Adipocyte (in vitro differentiated cells): ENCODE data around the gene ACSS2.

Source experiments
- DNase-seq: peaks from one replicate; pipeline ENCODE4 v3.0.0-alpha.2; 2015; ENCODE audit warnings: low read depth
- H3K27me3 ChIP-seq: replicated peaks from 2 replicates; pipeline ENCODE4 v1.7.0; 2013; ENCODE audit warnings: mild to moderate bottlenecking, low read length, moderate library complexity; ENCODE audit not compliant: control insufficient read depth, insufficient read depth
- H3K36me3 ChIP-seq: 2 replicates; pipeline ENCODE4 v1.7.0; 2013; ENCODE audit warnings: low read length, mild to moderate bottlenecking, moderate library complexity; ENCODE audit not compliant: control insufficient read depth, insufficient read depth, severe bottlenecking
- H3K4me1 ChIP-seq: 2 replicates; pipeline ENCODE4 v1.7.0; 2013; ENCODE audit warnings: mild to moderate bottlenecking, low read length, moderate library complexity; ENCODE audit not compliant: control insufficient read depth, insufficient read depth
- H3K4me3 ChIP-seq: 2 replicates; pipeline ENCODE4 v1.7.0; 2013; ENCODE audit warnings: mild to moderate bottlenecking, low read length, moderate library complexity
- H3K9ac ChIP-seq: 2 replicates; pipeline ENCODE4 v1.7.0; 2013; ENCODE audit warnings: mild to moderate bottlenecking, low read length, moderate library complexity
- H3K9me3 ChIP-seq: 2 replicates; pipeline ENCODE4 v1.7.0; 2013; ENCODE audit warnings: mild to moderate bottlenecking, low read length, moderate library complexity; ENCODE audit not compliant: control insufficient read depth

The ACSS2 gene

GRCh38 chr20:34940081-34940481 is 63.7 kb downstream of the ACSS2 start:
- Histone ChIP-seq H3K36me3 (peaks cover 62% of the 10 kb centered on the region), H3K27me3 (no peaks in the 10 kb centered on the region), H3K4me1 (peaks cover 8% of the 10 kb centered on the region), H3K9me3 (no peaks in the 10 kb centered on the region), H3K4me3 (no peak overlapping the region), H3K9ac (no peak overlapping the region)
- no peak for DNase-seq

DNA sequence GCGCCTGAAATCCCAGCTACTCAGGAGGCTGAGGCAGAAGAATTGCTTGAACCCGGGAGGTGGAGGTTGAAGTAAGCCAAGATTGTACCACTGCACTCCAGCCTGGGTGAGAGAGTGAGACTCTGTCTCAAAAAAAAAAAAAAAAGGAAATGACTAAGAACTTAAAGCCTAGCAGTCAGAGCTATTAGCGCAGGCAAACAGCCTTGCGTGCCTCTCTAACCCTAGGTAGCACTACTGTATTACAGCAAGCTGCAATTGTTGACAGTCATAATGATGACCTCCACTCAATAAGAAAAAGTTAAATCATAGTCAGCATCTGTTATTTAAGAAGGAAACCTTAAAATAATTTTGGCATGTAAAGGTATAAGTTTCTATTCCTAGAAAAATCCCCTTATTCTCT is 64.8 kb downstream of the ACSS2 start:
- H3K27me3 ChIP-seq, result no peaks in the 10 kb centered on the region
- peaks cover 15% of the 10 kb centered on the region for H3K4me1 ChIP-seq
- no peaks in the 10 kb centered on the region for H3K9me3 ChIP-seq
- no peak overlapping the region for H3K9ac ChIP-seq
- H3K4me3 ChIP-seq, result no peak overlapping the region
- peaks cover 65% of the 10 kb centered on the region for H3K36me3 ChIP-seq
- DNase-seq, result no peak

- H3K9ac ChIP-seq, result no peak overlapping the region
- no peaks in the 10 kb centered on the region for H3K27me3 ChIP-seq
- peaks cover 60% of the 10 kb centered on the region for H3K36me3 ChIP-seq
- no peak for DNase-seq
- H3K4me1 ChIP-seq, result peaks cover 15% of the 10 kb centered on the region
- H3K9me3 ChIP-seq, result no peaks in the 10 kb centered on the region
- no peak overlapping the region for H3K4me3 ChIP-seq
Measured at GRCh38 chr20:34942301-34942700, 65.9 kb downstream of the ACSS2 start.

- H3K9me3 ChIP-seq, result no peaks in the 10 kb centered on the region
- H3K9ac ChIP-seq, result no peak overlapping the region
- peaks cover 27% of the 10 kb centered on the region for H3K4me1 ChIP-seq
- no peaks in the 10 kb centered on the region for H3K27me3 ChIP-seq
- peaks cover 47% of the 10 kb centered on the region for H3K36me3 ChIP-seq
- no peak overlapping the region for H3K4me3 ChIP-seq
- DNase-seq, result no peak
Measured at GRCh38 chr20:34943808-34944567, 67.6 kb downstream of the ACSS2 start.

- Histone ChIP-seq H3K9ac (no peak overlapping the region), H3K4me1 (peaks cover 39% of the 10 kb centered on the region), H3K27me3 (no peaks in the 10 kb centered on the region), H3K36me3 (peaks cover 44% of the 10 kb centered on the region), H3K9me3 (no peaks in the 10 kb centered on the region), H3K4me3 (no peak overlapping the region)
- DNase-seq, result no peak
Measured at GRCh38 chr20:34945315-34946077, 69.1 kb downstream of the ACSS2 start.

GRCh38 chr20:34946661-34947060 is 70.2 kb downstream of the ACSS2 start:
- H3K4me3 ChIP-seq, result no peak overlapping the region
- no peaks in the 10 kb centered on the region for H3K27me3 ChIP-seq
- H3K9ac ChIP-seq, result no peak overlapping the region
- peaks cover 43% of the 10 kb centered on the region for H3K36me3 ChIP-seq
- no peak for DNase-seq
- peaks cover 39% of the 10 kb centered on the region for H3K4me1 ChIP-seq
- no peaks in the 10 kb centered on the region for H3K9me3 ChIP-seq

DNA sequence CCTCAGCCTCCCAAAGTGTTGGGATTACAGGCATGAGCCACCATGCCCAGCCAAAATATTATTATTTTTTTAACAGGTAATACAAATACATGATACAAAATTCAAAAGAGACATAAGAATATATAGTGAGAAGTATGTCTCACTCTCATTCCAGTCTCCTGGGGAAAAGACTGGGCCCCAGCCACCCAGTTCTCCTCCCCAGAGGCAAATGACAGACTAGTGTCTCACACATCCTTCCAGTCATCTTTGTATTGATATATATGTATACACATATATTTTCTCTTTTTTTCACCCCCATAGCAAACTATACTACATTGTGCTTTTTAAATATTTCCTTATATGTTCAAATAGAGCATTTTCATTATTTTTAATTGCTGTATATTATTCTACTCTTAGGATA is 70.9 kb downstream of the ACSS2 start:
- H3K9me3 ChIP-seq, result no peaks in the 10 kb centered on the region
- peaks cover 36% of the 10 kb centered on the region for H3K36me3 ChIP-seq
- DNase-seq, result no peak
- H3K9ac ChIP-seq, result no peak overlapping the region
- no peak overlapping the region for H3K4me3 ChIP-seq
- H3K27me3 ChIP-seq, result no peaks in the 10 kb centered on the region
- H3K4me1 ChIP-seq, result peaks cover 39% of the 10 kb centered on the region

DNA sequence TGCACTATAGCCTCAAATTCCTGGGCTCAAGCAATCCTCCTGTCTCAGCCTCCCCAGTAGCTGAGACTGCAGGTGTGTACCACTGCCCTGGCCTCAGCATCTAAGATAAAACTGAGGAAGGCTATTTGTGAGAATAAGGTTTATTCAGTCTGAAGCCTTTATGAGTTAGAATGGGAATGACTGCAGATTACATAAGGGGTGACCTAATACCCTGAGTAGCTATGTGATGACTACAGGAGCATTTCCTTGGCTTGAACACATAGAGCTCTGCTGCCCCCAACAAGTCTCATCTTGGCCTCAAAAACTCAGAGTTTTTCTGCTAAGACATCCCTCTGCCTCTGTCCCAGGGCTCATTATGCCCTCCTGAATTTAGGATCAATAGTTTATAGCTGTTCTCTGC is 71.6 kb downstream of the ACSS2 start:
- H3K4me1 ChIP-seq, result peaks cover 39% of the 10 kb centered on the region
- peak; percentile 58 for DNase-seq
- peaks cover 30% of the 10 kb centered on the region for H3K36me3 ChIP-seq
- H3K4me3 ChIP-seq, result no peak overlapping the region
- no peaks in the 10 kb centered on the region for H3K9me3 ChIP-seq
- H3K9ac ChIP-seq, result peak overlapping the region; percentile 33
- H3K27me3 ChIP-seq, result no peaks in the 10 kb centered on the region

DNA sequence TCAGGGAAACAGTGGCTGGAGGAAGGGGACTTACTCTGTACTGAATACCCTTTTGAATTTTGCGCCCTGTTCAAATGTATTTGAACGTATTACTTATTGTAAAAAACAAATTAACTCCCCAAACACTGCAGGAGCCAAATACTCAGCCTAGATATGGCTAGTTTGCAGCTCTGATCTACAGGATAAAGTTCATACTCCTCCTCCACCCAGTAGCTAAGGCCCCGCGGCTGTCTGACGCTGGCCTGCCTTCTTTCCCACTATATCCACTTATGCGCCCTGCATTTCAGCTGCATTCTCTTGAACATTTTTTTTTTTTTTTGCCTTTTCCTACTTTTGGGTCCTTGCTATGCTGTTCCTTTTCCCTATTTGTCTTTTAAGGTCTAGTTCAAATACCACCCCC is 72.7 kb downstream of the ACSS2 start:
- Histone ChIP-seq H3K9ac (peak overlapping the region; percentile 47), H3K4me3 (no peak overlapping the region), H3K36me3 (peaks cover 20% of the 10 kb centered on the region), H3K4me1 (peaks cover 38% of the 10 kb centered on the region), H3K27me3 (no peaks in the 10 kb centered on the region), H3K9me3 (no peaks in the 10 kb centered on the region)
- DNase-seq, result no peak

GRCh38 chr20:34951252-34951651 is 74.8 kb downstream of the ACSS2 start:
- Histone ChIP-seq H3K9ac (no peak overlapping the region), H3K36me3 (peaks cover 14% of the 10 kb centered on the region), H3K4me1 (peaks cover 34% of the 10 kb centered on the region), H3K27me3 (no peaks in the 10 kb centered on the region), H3K9me3 (no peaks in the 10 kb centered on the region), H3K4me3 (no peak overlapping the region)
- no peak for DNase-seq

DNA sequence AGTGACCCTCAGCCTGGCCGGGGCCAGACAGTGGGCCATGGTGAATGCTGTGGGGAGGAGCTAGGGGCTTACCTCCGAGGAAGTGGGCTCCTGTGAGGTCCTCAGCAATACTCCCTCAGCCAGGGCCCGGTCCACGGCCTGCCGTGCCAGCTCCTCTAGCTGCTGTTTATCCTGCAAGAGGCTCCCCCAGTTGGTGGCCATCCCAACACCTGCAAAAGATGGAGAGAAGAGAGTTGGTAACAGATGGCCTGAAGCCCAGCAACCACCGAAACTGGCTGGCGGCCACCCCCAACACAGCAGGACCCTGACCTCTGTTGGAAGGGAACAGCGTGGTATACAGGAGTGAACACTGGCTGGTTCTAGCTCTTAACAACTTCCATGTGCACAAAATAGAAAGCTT is 75.2 kb downstream of the ACSS2 start:
- DNase-seq, result no peak
- no peaks in the 10 kb centered on the region for H3K27me3 ChIP-seq
- peaks cover 14% of the 10 kb centered on the region for H3K36me3 ChIP-seq
- no peaks in the 10 kb centered on the region for H3K9me3 ChIP-seq
- no peak overlapping the region for H3K4me3 ChIP-seq
- no peak overlapping the region for H3K9ac ChIP-seq
- H3K4me1 ChIP-seq, result peaks cover 34% of the 10 kb centered on the region
